Panc1 (cell line): Measurements from ENCODE around the gene LILRA5. TPM values are rescaled to one million over a fixed set of nuclear protein-coding genes. Genes with fewer than 3 reads are reported as not detected.
"Not testable (repeated sequence)": the region's sequence is repeated elsewhere in the genome, so short reads cannot be mapped to it uniquely, and the experiment has no call there.

Experiments used
- ATAC-seq: fragments of 200-7000 bp; cut with Tn5 transposase; 2 replicates; pipeline ENCODE4 v1.9.1; 2020; ENCODE audit warnings: mild to moderate bottlenecking, moderate library complexity
- BruUV-seq: library from RNA; stranded (reverse); fragments of 400-500 nt; replicated peaks from 2 replicates; lab custom pipeline; 2021; lab: Mats Ljungman, UMichigan
- CTCF ChIA-PET: fragments of 300-600 bp; sonication (Branson Sonifier 250); formaldehyde crosslinking; loops from one replicate; lab custom pipeline; 2022; ENCODE audit warnings: antibody characterized with exemption; lab: Charles Lee
- POLR2A ChIA-PET: fragments of 300-600 bp; sonication (Branson Sonifier 250); formaldehyde crosslinking; loops from one replicate; lab custom pipeline; 2022; ENCODE audit warnings: antibody characterized with exemption; lab: Charles Lee
- DNase-seq: peaks from one replicate; pipeline ENCODE4 v3.0.0-alpha.2; 2010; ENCODE audit warnings: low read depth, low spot score
- H3K27ac ChIP-seq: 2 replicates; pipeline ENCODE4 v1.5.1; 2011; ENCODE audit warnings: mild to moderate bottlenecking, low read length, inconsistent platforms
- H3K27me3 ChIP-seq: fragments of 200-500 bp; sonication (Bioruptor generic); 2 replicates; pipeline ENCODE4 v1.6.0; 2014; ENCODE audit warnings: low read length, inconsistent platforms; ENCODE audit not compliant: control insufficient read depth, insufficient read depth
- H3K36me3 ChIP-seq: fragments of 200-500 bp; sonication (Bioruptor generic); 2 replicates; pipeline ENCODE4 v1.5.1; 2014; ENCODE audit warnings: inconsistent platforms, mild to moderate bottlenecking, low read length, moderate library complexity; ENCODE audit not compliant: control insufficient read depth, insufficient read depth
- H3K4me1 ChIP-seq: 2 replicates; pipeline ENCODE4 v1.5.1; 2011; ENCODE audit warnings: inconsistent platforms, mild to moderate bottlenecking, low read length, moderate library complexity; ENCODE audit not compliant: control insufficient read depth, insufficient read depth
- H3K4me3 ChIP-seq, 2 experiments: 2 replicates each; pipeline ENCODE4 v1.5.1; 2011 to 2012; ENCODE audit warnings: low read depth in 2 of 2, low read length in 2 of 2, mild to moderate bottlenecking in 2 of 2, inconsistent platforms in 1 of 2, moderate library complexity in 1 of 2
- H3K9me3 ChIP-seq: fragments of 200-500 bp; sonication (Bioruptor generic); 2 replicates; pipeline ENCODE4 v1.5.1; 2014; ENCODE audit warnings: low read depth, mild to moderate bottlenecking, inconsistent platforms, low read length, moderate library complexity; ENCODE audit not compliant: control insufficient read depth, insufficient read depth
- CTCF ChIP-seq: fragments of 450-650 bp; IDR thresholded peaks from 2 replicates; pipeline ENCODE4 v1.5.1; 2017; ENCODE audit warnings: mild to moderate bottlenecking
- POLR2AphosphoS5 ChIP-seq: IDR thresholded peaks from 2 replicates; pipeline ENCODE4 v1.6.1; 2012; ENCODE audit warnings: mild to moderate bottlenecking, low read depth, low read length, moderate library complexity
- REST ChIP-seq, 2 experiments: IDR thresholded peaks; 2 replicates each; pipeline ENCODE4 v1.6.1; 2011 to 2012; ENCODE audit warnings: low read depth in 2 of 2, control low read depth in 1 of 2, low read length in 1 of 2, mild to moderate bottlenecking in 1 of 2, moderate library complexity in 1 of 2; ENCODE audit not compliant: insufficient read depth in 1 of 2
- SIN3A ChIP-seq: IDR thresholded peaks from 2 replicates; pipeline ENCODE4 v1.6.1; 2012; ENCODE audit warnings: low read depth, mild to moderate bottlenecking, low read length, moderate library complexity, borderline replicate concordance; ENCODE audit not compliant: insufficient read depth
- TCF7L2 ChIP-seq: IDR thresholded peaks from 2 replicates; pipeline ENCODE4 v1.6.1; 2011; ENCODE audit warnings: mild to moderate bottlenecking, low read depth, low read length, inconsistent platforms
- in situ Hi-C: cut with HindIII; loops from 2 replicates; pipeline ENCODE4 v1.10.0; 2016; ENCODE audit warnings: low sequenced_read_pairs, low pct_unique_long_range_greater_than_20kb
- intact Hi-C: fragments of 100-400 bp; cut with micrococcal nuclease; formaldehyde crosslinking; loops from one replicate; pipeline ENCODE4 v1.10.0; 2022; ENCODE audit not compliant: unreplicated experiment
- total RNA-seq: library from RNA; stranded (reverse); gene quantifications from one replicate; pipeline ENCODE4 v1.2.1, GENCODE V29; 2021; ENCODE audit not compliant: unreplicated experiment

The LILRA5 gene
- total RNA-seq, 1 experiment from 2014 or later, result not detected

- CTCF ChIA-PET, result no interaction called here
Observed at GRCh38 chr19:54287456-54287855, 25.5 kb downstream of the LILRA5 start.

GRCh38 chr19:54286283-54286682, 26.7 kb downstream of the LILRA5 start:
- in situ Hi-C loops, DNase-seq, H3K36me3 ChIP-seq, H3K27ac ChIP-seq, intact Hi-C loops, H3K4me1 ChIP-seq, H3K9me3 ChIP-seq, POLR2A ChIA-PET, BruUV-seq, H3K4me3 ChIP-seq, CTCF ChIA-PET: not testable (repeated sequence)
- ATAC-seq, result peak; percentile 40
- peaks cover 16% of the 10 kb centered on the region for H3K27me3 ChIP-seq

More at GRCh38 chr19:54287456-54287855, 25.5 kb downstream of the LILRA5 start:
- Histone ChIP-seq H3K27ac (no peak overlapping the region), H3K4me1 (no peaks in the 10 kb centered on the region), H3K9me3 (no peaks in the 10 kb centered on the region), H3K36me3 (no peaks in the 10 kb centered on the region), H3K4me3 (no peak overlapping the region), H3K27me3 (peaks cover 19% of the 10 kb centered on the region)
- POLR2A ChIA-PET, result no interaction called here
- no TSS peak for BruUV-seq
- no peak for DNase-seq
- intact Hi-C loops (no loop called here), in situ Hi-C loops (no loop called here)
- ATAC-seq, result no peak
- TF ChIP-seq SIN3A, result no peak
- TF ChIP-seq TCF7L2, result no peak
- no peak for TF ChIP-seq POLR2AphosphoS5
- TF ChIP-seq CTCF, result no peak
- no peak for TF ChIP-seq REST (IDR thresholded peaks at IDR 0.05; ENCODE audit: insufficient read depth in 1 of 2, low read depth in 2 of 2, low read length in 1 of 2)

GRCh38 chr19:54285427-54286056, 27.4 kb downstream of the LILRA5 start:
- H3K27me3 ChIP-seq, result peaks cover 13% of the 10 kb centered on the region
- BruUV-seq, POLR2A ChIA-PET, DNase-seq, H3K36me3 ChIP-seq, H3K4me1 ChIP-seq, H3K4me3 ChIP-seq, in situ Hi-C loops, intact Hi-C loops, H3K27ac ChIP-seq, CTCF ChIA-PET, H3K9me3 ChIP-seq: not testable (repeated sequence)
- ATAC-seq, result peak; percentile 49
